ENCODE results near the gene PBLD. TPM values are rescaled to one million over a fixed set of nuclear protein-coding genes. Genes with fewer than 3 reads are reported as not detected.
"Not testable (repeated sequence)": the region's sequence is repeated elsewhere in the genome, so short reads cannot be mapped to it uniquely, and the experiment has no call there.

Gene PBLD
- total RNA-seq, 2 donors from 2014 or later: 1.9 to 2.7 TPM

DNA sequence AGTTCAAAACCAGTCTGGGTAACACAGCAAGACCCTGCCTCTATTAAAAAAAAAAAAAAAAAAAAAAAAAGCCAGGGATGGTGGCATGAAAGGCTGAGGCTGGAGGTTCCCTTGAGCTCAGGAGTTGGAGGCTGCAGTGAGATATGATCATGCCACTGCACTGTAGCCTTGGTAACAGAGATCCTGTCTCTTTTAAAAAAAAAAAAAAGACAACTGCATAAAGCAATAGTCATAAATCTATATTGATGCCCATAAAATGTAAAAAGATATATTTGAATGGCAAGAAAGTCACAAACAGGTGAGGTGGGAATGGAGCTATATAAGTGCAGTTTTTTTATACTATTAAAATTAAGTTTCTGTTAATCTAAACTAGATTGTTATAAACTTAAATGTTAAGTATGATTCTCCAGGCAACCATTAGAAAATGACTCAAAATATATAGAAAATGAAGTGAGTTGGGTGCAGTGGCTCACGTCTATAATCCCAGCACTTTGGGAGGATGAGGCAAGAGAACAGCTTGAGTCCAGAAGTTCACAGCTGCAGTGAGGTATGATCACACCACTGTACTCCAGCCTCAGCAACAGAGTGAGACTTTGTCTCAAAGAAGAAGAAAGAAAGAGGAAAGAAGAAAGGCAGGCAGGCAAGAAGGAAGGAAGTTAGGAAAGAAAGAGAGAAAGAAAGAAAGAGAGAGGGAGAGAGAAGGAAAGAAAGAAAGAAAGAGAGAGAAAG is 14.2 kb downstream of the PBLD start:
- no peak overlapping the region for H3K27ac Mint-ChIP-seq
- no peak for ATAC-seq (replicated peaks in 1 of 2)

DNA sequence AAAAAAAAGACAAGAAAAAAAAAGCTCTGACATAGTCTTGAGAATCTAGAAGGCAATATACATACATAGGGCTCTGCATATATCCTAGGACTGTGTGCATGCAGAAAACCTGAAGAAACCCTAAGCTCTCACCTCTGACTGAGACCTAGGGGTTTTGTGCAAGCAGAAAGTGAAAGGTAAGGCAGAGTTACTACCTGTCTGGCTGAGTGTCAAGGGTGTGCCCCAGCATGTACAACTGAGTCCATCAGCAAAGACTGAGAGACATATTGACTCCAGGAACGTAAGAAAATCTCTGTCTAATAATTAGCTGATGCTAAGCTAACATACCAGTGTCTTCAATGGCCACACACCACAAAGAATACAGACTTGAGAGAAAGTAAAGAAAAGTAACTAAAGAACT is 17.1 kb downstream of the PBLD start:
- ATAC-seq (replicated peaks in 1 of 2) (no peak), DNase-seq (no peak)
- H3K4me3 Mint-ChIP-seq: no peak overlapping the region
- no peak overlapping the region for H3K27ac Mint-ChIP-seq
- peaks cover 12 to 13% of the 10 kb centered on the region in 2 donors for H3K36me3 Mint-ChIP-seq (ENCODE audit: insufficient read depth in 2 of 2)
- H3K4me1 Mint-ChIP-seq (ENCODE audit: low read depth): peaks cover 13% of the 10 kb centered on the region
- no peaks in the 10 kb centered on the region for H3K27me3 Mint-ChIP-seq (ENCODE audit: low read depth)
- peaks cover 2 to 13% of the 10 kb centered on the region in 2 donors for H3K9me3 Mint-ChIP-seq

More for the DNA sequence above, 14.2 kb downstream of the PBLD start:
- no peaks in the 10 kb centered on the region for H3K27me3 Mint-ChIP-seq (ENCODE audit: low read depth)
- DNase-seq: no peak
- peaks cover 5 to 13% of the 10 kb centered on the region in 2 donors for H3K9me3 Mint-ChIP-seq
- H3K4me1 Mint-ChIP-seq (ENCODE audit: low read depth): peaks cover 9% of the 10 kb centered on the region
- H3K36me3 Mint-ChIP-seq (ENCODE audit: insufficient read depth in 2 of 2): peaks cover 12 to 13% of the 10 kb centered on the region in 2 donors
- no peak overlapping the region for H3K4me3 Mint-ChIP-seq

DNA sequence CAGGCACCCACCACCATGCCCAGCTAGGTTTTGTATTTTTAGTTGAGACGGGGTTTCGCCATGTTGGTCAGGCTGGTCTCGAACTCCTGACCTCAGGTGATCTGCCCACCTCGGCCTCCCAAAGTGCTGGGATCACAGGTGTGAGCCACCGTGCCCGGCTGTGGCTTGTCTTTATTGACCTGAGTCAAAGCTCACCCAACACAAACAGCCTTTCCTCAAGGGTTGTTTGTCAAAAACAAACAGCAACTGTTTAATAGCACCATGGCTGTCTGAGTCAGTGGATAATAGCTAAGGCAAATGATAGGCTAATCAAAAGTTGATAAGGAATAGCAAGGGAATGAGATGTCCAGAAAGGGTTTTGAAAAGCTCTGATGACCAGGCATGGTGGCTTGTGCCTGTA is 17.8 kb downstream of the PBLD start:
- not testable (repeated sequence) for H3K27me3 Mint-ChIP-seq (ENCODE audit: low read depth); H3K27ac Mint-ChIP-seq
- H3K9me3 Mint-ChIP-seq: peaks cover 2 to 13% of the 10 kb centered on the region in 2 donors

DNA sequence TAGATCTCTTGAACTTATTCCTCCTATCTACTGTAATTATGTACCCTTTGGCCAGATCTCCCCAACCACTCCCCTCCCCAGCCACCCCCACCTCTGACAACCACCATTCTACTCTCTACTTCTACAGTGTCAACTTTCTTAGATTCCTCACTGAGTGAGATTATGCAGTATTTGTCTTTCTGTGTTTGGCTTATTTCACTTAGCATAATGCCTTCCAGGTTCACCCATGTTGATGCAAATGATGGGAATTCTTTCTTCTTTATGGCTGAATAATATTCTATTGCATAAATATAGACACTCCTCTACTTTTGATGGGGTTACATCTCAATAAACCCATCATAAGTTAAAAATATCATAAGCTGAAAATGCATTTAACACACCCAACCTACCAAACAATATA is 22.2 kb downstream of the PBLD start:
- Mint-ChIP-seq H3K36me3 (ENCODE audit: insufficient read depth in 2 of 2) (no peaks in the 10 kb centered on the region), H3K27ac (no peak overlapping the region), H3K27me3 (ENCODE audit: low read depth) (no peaks in the 10 kb centered on the region), H3K4me1 (ENCODE audit: low read depth) (peaks cover 13% of the 10 kb centered on the region), H3K9me3 (peaks cover 0 to under 1% of the 10 kb centered on the region in 2 donors), H3K4me3 (no peak overlapping the region)
- ATAC-seq (replicated peaks in 1 of 2): no peak
- no peak for DNase-seq

More for the DNA sequence above, 17.8 kb downstream of the PBLD start:
- Mint-ChIP-seq H3K4me1 (ENCODE audit: low read depth) (peaks cover 13% of the 10 kb centered on the region), H3K36me3 (ENCODE audit: insufficient read depth in 2 of 2) (peaks cover 12 to 13% of the 10 kb centered on the region in 2 donors)
- not testable (repeated sequence) for DNase-seq; H3K4me3 Mint-ChIP-seq; ATAC-seq (replicated peaks in 1 of 2)

DNA sequence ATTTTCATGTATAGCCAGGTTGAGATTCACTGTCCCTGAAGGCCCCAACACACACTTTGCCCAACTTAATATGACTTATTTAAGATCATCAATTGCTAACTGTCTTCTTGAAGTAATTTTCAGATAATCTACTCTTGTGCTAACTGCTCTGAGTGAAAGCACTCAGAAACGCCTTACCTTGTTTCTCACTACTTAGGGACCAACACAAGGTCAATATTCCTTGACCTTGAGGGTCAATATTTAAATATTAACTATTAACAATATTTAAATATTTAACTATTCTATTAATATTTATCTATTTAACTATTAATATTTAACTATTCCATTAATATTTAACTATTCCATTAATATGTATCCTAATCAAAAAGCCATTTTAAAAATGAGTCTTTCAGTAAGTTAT is 26.9 kb downstream of the PBLD start:
- no peak for DNase-seq
- Mint-ChIP-seq H3K9me3 (no peaks in the 10 kb centered on the region), H3K27ac (no peak overlapping the region), H3K4me3 (no peak overlapping the region), H3K36me3 (ENCODE audit: insufficient read depth in 2 of 2) (no peaks in the 10 kb centered on the region), H3K4me1 (ENCODE audit: low read depth) (no peaks in the 10 kb centered on the region), H3K27me3 (ENCODE audit: low read depth) (no peaks in the 10 kb centered on the region)
- ATAC-seq (replicated peaks in 1 of 2): no peak

DNA sequence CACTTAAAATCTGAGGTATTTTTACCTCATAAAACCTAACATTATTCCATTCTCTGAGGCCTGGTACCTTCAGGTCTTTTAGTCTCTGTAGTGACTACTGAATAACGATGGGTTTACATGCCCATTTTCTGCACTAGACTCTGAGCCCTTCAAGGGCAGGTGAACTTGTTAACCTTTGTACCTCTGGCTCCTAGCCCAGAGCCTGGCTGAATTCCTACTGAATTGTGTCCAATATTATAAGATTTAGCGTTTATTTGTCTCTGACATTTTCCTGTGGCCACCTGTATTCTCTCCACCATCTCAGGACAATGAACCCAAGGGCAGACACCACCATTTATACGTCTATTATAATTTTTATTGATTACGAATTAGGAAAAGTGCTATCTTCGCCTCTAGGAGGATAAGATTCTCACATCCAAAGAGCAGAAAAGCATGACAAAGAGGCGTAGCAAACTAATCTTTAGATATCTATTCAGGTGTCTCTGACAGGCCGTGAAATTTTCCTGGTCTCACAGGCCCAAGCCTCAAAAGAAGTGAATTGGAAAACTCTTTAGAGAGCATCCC is 28.8 kb downstream of the PBLD start:
- DNase-seq: no peak
- no peak for ATAC-seq (replicated peaks in 1 of 2)
- Mint-ChIP-seq H3K4me3 (no peak overlapping the region), H3K36me3 (ENCODE audit: insufficient read depth in 2 of 2) (no peaks in the 10 kb centered on the region), H3K27me3 (ENCODE audit: low read depth) (no peaks in the 10 kb centered on the region), H3K4me1 (ENCODE audit: low read depth) (no peaks in the 10 kb centered on the region), H3K9me3 (no peaks in the 10 kb centered on the region), H3K27ac (no peak overlapping the region)

DNA sequence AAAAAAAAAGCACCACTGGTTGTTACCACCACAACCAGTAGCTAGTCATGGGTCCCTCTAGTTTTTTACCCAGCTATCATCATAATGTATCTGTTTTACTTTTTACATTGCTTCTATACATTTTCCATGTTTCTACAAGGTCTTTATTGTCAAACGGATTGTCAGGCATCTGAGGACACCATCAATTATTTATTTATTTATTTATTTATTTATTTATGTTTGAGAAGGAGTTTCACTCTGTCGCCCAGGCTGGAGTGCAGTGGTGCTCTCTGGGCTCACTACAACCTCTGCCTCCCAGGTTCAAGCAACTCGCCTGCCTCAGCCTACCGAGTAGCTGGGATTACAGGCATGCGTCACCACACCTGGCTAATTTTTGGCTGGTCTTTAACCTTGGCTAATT is 29.9 kb downstream of the PBLD start:
- ATAC-seq (replicated peaks in 1 of 2) (no peak), DNase-seq (no peak)
- no peaks in the 10 kb centered on the region for H3K27me3 Mint-ChIP-seq (ENCODE audit: low read depth)
- no peaks in the 10 kb centered on the region for H3K9me3 Mint-ChIP-seq
- H3K4me3 Mint-ChIP-seq: no peak overlapping the region
- H3K36me3 Mint-ChIP-seq (ENCODE audit: insufficient read depth in 2 of 2): no peaks in the 10 kb centered on the region
- no peak overlapping the region for H3K27ac Mint-ChIP-seq
- H3K4me1 Mint-ChIP-seq (ENCODE audit: low read depth): no peaks in the 10 kb centered on the region

DNA sequence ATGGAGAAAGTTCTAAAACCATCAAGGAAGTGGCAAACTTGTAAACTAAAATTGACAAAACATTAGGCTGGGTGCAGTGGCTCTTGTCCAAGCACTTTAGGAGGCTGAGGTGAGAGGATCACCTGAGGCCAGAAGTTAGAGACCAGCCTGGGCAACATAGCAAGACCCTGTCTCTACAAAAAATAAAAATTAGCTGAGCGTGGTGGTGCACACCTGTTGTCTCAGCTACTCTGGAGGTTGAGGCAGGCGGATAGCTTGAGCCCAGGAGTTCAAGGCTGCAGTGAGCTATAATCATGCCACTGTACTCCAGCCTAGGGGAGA is 30.3 kb downstream of the PBLD start:
- no peaks in the 10 kb centered on the region for H3K27me3 Mint-ChIP-seq (ENCODE audit: low read depth)
- H3K9me3 Mint-ChIP-seq: no peaks in the 10 kb centered on the region
- no peaks in the 10 kb centered on the region for H3K4me1 Mint-ChIP-seq (ENCODE audit: low read depth)
- no peak overlapping the region for H3K4me3 Mint-ChIP-seq
- ATAC-seq (replicated peaks in 1 of 2) (no peak), DNase-seq (no peak)
- no peaks in the 10 kb centered on the region for H3K36me3 Mint-ChIP-seq (ENCODE audit: insufficient read depth in 2 of 2)
- no peak overlapping the region for H3K27ac Mint-ChIP-seq

DNA sequence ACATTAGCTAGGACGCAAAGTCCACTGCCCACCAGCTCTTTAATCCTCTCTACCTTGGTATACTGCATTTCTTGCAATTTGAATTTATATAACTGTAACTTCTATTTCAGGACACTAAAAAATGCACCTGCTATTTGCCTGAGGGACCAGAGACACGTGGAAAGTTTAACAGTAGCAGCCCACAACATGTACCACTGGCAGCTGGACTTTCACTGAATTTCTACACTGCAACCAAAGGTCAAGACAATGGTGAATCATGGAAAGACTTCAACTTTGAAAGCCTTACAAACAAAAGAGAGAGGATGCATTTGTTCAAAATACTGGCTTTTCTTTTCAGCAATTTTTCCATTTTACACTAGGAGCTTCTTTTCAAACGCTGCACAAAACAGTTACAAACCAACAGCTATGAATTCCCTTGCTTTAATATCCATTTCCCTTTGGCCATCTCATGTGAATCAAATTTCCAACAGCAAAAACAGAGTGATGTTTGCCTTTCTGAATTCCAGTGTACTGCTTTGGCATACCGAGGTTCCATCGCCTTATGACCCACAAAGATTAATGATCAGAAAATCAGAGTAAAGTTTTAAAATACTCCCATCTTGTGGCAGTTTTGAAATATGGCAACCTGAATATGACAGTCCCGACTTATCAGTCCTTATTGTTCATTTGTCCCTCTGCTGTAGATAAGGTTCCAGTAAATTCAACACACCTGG is 30.8 kb downstream of the PBLD start:
- H3K27ac Mint-ChIP-seq: no peak overlapping the region
- no peak for DNase-seq
- no peaks in the 10 kb centered on the region for H3K4me1 Mint-ChIP-seq (ENCODE audit: low read depth)
- H3K4me3 Mint-ChIP-seq: no peak overlapping the region
- no peaks in the 10 kb centered on the region for H3K36me3 Mint-ChIP-seq (ENCODE audit: insufficient read depth in 2 of 2)
- H3K9me3 Mint-ChIP-seq: no peaks in the 10 kb centered on the region
- no peaks in the 10 kb centered on the region for H3K27me3 Mint-ChIP-seq (ENCODE audit: low read depth)
- peak in 1 of 2 donors; percentile 21 for ATAC-seq (replicated peaks in 1 of 2)

DNA sequence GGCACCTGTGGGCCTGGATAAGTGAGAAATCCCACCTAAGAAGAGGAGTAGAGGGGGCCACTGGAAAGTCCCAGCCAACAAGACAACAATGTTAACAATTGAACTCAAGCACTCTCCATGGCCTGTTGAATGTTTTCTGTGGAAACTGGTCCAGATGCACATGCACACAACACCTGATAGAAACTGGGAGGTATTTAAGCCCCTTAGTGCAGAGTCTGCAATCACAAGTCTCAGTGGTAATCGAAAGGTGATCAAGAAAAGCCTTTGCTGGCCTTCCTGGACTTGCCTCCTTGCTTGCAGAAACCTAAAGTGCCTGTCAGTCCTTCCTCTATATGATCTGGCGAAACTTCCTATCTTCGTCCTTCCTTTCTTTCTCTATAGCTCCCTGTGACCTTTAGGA is 31.4 kb downstream of the PBLD start:
- Mint-ChIP-seq H3K36me3 (ENCODE audit: insufficient read depth in 2 of 2) (no peaks in the 10 kb centered on the region), H3K4me1 (ENCODE audit: low read depth) (no peaks in the 10 kb centered on the region), H3K27me3 (ENCODE audit: low read depth) (no peaks in the 10 kb centered on the region), H3K9me3 (no peaks in the 10 kb centered on the region), H3K27ac (no peak overlapping the region), H3K4me3 (no peak overlapping the region)
- no peak for DNase-seq
- ATAC-seq (replicated peaks in 1 of 2): no peak

DNA sequence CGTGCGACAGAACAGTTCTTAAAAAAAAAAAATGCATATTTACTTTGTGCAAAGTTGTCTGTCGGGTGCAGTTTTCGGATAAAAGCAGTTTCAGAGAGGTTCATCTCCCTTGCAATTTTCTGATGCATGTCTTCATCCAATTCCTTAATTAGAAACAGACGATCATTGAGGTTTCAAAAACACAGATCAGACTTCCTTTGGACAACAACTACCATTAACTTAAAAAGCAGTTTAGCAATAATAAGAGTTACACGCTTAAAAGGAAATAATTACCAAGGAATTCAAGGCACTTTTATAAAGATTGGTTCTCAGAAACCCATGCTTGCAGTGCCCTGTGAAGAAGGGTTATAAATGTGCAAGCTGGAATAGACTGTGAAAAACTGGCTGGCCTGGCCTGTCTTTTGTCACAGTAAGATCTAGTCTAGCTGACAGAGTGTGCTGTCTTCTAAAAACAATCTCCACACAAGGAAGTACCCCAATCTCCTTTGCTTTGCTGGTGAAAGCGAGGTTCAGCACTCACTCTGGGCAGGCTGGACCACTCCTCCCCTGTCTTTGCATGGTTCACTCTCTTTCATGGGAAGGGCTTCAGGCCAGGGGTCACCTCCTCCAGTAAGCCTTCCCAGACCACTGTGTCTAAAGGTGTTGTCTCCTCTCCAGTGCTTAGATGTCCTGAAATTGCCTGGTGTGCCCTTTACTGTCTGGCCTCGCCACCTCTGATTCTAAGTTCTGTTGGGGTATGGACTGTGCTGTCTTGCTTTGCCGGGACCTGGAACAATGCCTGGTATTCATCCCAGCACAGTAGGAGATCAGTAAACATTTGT is 35.7 kb downstream of the PBLD start:
- H3K9me3 Mint-ChIP-seq: no peaks in the 10 kb centered on the region
- H3K4me3 Mint-ChIP-seq: no peak overlapping the region
- no peaks in the 10 kb centered on the region for H3K36me3 Mint-ChIP-seq (ENCODE audit: insufficient read depth in 2 of 2)
- H3K4me1 Mint-ChIP-seq (ENCODE audit: low read depth): no peaks in the 10 kb centered on the region
- H3K27ac Mint-ChIP-seq: no peak overlapping the region
- no peak for DNase-seq
- ATAC-seq (replicated peaks in 1 of 2): no peak
- no peaks in the 10 kb centered on the region for H3K27me3 Mint-ChIP-seq (ENCODE audit: low read depth)

DNA sequence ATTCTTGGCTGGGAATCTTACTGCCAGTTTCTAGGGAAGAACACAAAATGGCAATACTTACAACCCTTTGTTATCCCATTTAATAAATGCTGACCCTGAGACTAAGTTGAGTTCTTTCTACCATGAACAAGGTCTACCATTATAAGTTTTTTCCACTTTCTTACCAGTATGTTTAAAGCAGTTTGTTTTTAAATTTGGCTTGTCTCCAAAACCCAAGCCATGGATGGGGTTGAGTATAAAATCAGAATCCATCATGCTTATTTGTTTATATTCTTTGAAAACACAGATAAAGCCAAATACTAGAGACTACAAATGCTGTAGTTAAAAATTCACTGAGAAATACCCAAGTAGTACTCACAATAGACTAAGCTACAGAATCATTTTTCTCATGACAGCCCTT is 42.0 kb downstream of the PBLD start:
- no peak for ATAC-seq (replicated peaks in 1 of 2)
- no peaks in the 10 kb centered on the region for H3K36me3 Mint-ChIP-seq (ENCODE audit: insufficient read depth in 2 of 2)
- DNase-seq: no peak
- no peaks in the 10 kb centered on the region for H3K4me1 Mint-ChIP-seq (ENCODE audit: low read depth)
- H3K27ac Mint-ChIP-seq: no peak overlapping the region
- H3K9me3 Mint-ChIP-seq: no peaks in the 10 kb centered on the region
- H3K27me3 Mint-ChIP-seq (ENCODE audit: low read depth): no peaks in the 10 kb centered on the region
- H3K4me3 Mint-ChIP-seq: no peak overlapping the region

DNA sequence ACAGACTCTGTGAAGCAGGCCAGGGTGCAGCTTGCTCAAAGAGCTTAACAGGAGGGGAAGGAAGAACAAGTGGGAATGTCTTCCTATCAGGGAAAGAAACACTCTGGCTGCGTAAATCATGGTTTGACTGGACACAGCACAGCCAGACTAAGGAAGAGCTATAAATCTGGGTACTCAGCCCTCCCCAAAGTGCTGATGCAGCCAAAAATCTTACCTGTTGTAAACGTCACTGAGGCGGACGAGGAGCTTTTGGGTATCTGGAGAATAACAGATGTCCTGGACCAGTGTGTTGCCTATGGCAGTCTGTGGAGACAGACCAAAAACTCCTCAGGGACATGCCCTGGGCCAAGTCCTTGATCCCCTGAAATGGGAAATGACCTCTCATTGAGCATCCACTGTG is 44.0 kb downstream of the PBLD start:
- Mint-ChIP-seq H3K27ac (no peak overlapping the region), H3K4me1 (ENCODE audit: low read depth) (no peaks in the 10 kb centered on the region), H3K4me3 (no peak overlapping the region), H3K36me3 (ENCODE audit: insufficient read depth in 2 of 2) (no peaks in the 10 kb centered on the region), H3K27me3 (ENCODE audit: low read depth) (no peaks in the 10 kb centered on the region), H3K9me3 (no peaks in the 10 kb centered on the region)
- ATAC-seq (replicated peaks in 1 of 2): no peak
- no peak for DNase-seq
